GM21367 (cell line): Measurements from ENCODE around the gene VPS51.
A peak's percentile ranks its signal among the peaks of the same experiment; 100 is the strongest.

Source experiments
- ATAC-seq: cut with Tn5 transposase; IDR thresholded peaks from one replicate; pipeline ENCODE4 v1.9.1; 2021; ENCODE audit not compliant: unreplicated experiment

Gene VPS51

DNA sequence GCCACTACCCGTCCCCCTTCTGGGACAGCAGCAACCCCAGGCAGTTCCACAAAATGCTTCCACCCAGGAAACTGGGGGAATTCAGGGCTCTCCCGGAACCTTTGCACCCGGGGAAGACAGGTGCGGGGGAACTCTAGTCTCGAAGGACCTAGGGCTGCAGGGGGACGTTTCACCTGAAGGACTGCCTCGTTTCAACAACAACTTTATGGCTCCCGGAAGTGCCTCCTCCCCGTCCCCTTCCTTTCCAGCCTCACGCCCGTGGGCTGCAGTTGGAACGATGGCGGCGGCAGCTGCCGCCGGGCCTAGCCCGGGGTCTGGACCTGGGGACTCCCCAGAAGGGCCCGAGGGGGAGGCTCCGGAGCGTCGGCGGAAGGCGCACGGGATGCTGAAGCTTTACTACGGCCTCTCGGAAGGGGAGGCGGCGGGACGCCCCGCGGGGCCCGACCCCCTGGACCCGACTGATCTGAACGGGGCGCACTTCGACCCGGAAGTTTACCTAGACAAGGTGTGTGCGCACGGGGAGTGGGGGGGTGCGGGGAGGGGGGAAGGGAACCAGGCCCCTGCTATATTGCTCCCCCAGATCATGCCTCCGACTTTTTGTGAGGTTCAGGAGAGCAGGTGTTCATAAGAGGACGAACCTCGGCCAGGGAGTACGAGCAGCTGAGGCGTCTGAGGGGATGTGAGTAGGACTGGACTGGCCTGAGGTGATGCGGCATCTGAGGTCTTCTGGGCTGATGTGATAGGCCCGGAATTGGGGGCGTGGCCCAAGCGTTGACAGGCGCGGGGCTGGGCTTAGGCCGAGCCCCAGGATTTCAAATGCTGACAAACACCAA lies at the start of gene VPS51:
TSS of gene VPS51 (plus strand) at position 241 of the 833 bp plus-strand sequence. CDS start at position 278, 37 bp downstream.
- ATAC-seq: peak; percentile 59

DNA sequence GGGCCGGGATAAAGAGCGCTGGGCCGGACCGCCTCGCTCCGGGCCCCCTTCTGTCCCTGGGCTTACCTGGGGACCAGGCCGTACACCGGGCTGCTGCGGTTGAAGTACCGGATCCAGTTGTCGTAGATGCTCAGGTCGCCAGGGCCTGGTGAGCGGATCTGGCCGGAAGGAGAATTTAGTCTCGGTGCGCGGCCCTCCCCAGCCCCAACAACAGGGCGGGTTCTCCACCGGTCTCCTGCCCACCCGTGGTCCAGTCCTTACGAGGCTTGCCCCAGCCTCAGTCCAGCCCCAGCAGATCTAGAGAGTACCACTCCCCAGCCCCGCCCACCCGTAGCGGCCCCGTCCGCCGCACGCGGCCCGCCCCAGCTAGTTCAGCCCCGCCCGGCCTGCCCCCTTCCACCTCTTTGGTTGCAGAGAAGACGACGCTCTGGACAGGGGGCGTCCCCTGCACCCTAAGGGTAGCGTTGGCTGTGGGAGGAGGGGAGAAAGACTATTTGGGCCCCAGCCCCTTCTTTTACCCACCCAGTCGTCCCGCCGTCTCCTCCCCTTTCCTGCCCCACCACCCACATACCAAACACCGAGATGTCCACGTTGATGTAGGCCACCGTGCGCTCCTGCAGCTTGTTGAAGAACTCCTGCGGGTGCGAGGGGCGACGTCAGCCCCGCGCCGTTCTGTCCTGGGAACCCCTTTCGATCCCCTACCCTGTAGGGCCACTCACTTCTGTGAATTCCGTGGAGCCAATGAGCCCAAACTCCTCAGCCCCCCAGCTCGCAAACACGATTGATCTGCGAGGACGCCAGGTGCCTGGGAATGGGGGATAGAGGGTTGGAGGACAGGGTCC lies 48.2 kb upstream of the VPS51 start:
- no peak for ATAC-seq

DNA sequence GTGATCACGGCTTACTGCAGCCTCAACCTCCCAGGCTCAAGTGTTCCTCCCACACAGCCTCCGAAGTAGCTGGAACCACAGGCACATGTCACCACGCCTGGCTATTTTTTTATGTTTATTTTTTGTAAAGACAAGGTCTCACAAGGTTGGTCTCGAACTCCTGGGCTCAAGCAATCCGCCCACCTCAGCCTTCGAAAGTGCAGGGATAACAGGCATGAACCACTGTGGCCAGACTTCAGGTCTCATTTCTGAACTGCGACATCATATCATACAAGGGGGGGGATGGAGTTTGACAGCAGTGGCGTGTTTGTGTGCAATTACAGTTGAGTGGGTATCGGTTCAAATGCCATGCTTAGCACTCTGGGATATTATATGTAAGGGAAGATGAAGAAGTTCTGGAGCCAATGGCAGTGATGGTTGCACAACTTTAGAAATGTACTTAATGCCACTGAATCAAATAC lies 44.6 kb upstream of the VPS51 start:
- no peak for ATAC-seq

DNA sequence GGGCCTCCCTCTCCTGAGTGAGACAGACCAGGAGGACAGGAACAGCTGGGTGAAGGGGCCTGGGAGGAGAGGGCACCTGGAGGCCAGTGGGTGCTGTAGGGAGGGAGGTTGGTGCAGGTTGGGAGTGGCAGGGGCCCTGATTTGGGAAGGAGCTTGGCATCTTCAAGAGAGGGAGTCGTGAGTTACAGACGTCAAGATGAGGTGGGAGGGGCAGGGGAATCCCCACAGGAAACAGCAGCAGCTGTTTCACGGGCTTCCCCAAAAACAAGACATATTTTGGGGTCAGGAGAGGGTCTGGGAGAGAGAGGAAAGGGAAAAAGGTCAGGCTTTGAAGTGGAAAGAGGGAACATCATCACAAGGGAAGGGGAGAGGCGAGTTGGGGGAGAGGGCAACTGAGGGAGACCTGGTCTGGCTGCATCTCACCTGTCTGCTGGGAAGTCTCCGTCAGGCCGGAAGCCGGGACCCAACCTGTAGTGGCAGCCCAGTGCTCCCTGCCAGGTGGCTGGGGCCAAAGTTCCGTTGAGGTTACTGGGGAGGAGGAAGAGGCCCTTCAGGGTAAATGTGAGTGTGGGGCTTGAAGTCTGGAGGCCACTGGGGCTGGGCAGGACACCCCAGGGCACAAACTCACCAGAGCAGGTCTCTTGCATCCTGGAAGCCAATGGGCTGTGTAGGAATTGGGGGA lies 42.0 kb upstream of the VPS51 start:
- ATAC-seq: no peak

DNA sequence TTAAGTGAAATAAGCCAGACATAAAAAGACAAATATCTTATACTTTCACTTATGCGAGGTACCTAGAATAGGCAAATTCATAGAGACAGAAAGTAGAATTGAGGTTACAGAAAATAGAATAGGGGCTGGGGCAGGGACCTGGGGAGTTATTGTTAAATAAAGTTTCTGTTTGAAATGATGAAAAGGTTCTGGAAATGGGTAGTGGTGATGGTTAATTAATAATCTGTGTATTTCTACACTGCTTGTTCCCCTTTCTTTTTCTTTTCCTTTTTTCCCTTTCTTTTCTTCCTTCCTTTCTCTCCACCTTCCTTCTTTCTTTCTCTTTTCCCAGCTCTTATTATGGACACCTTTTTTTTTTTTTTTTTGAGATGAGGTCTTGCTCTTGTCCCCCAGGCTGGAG lies 40.5 kb upstream of the VPS51 start:
- no peak for ATAC-seq

DNA sequence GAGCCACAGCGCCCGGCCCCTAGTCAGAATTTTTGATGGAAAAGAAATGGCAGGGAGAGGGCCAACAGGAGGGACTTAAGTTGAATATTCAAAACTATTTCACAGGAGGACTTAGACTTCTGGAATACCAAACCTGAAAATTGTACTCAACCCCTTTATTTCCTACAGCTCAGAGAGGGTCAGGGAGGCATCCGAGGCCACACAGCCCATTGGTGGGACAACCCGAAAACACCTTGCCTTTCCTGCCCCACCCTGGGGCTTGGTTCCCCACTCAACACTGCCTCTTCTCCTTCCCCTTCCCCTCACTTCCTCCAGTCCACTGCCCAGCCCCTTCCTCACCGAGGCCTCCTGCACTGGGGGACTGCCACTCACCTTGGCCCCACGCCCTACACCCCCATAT lies 39.0 kb upstream of the VPS51 start:
- no peak for ATAC-seq

DNA sequence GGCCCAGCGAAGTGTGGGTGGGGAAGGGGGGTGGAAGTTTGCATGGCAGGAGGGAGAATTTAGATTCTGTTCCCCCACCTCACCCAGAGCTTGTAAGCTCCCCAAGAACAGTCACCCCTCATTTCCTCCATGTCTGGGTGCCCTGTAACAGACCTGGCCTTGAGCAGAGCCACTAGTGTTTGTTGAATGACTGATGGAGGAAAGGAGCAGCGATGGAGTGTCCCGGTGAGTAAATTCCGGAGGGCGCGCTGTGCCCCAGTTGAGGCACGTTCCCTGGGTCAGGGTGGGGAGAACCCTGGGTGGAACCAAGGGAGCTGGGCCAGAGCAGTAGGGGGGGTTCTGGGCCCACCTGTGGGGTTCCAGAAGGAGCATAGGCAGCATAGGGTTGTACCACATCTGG lies 38.5 kb upstream of the VPS51 start:
- ATAC-seq: no peak

DNA sequence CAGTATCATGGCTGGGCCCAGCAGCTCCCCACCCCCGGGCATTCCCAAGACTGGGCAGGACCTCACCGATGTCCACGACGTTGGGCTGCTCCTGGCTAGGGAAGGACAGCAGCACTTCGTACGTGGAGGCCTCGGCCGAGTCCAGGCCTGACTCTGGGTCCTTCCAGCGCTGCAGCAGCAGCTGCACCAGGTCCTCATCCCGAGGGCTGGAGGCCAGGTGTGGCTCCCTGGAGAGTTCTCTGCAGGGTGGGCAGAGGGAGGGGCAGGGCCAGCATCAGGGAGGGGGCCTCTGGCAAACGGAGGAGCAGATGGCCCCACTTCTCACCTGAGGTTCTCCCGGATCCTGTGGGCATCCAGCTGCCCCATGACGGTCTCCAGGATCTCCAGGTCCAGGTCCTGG lies 38.0 kb upstream of the VPS51 start:
- ATAC-seq: no peak

DNA sequence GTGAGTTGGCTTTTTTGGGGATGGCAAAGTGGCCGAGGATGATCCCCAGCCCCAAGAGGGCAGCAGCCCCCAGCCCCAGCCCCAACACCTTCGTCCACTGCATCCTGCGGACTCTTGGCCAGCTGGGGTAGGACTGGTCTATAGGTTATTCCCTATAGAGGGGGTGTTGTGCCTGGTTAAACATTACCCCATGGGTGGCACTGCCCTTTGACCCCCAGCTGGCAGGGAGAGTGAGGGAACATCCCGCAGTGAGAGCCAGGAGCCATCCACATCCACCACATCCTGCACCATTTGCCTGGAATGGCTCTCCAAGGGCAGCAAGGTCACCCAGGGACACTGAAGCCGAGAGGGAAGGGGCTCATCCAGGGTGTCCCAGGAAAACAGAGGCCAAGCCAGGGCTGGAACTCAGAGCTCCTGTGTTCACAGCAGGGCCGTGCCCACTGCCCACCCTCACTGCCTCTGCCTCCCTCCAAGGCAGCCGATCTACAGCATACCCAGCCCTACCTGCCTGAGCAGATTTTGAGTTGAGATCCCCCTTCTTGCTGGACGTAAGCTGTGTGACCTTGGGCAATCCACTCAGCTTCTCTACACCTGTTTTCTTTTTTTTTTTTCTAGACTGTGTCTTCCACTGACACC lies 37.5 kb upstream of the VPS51 start, which contains the start of gene NAALADL1:
TSS of gene NAALADL1 (minus strand) at position 135 of the 636 bp plus-strand sequence. CDS start at position 103, 32 bp downstream.
- ATAC-seq: no peak

DNA sequence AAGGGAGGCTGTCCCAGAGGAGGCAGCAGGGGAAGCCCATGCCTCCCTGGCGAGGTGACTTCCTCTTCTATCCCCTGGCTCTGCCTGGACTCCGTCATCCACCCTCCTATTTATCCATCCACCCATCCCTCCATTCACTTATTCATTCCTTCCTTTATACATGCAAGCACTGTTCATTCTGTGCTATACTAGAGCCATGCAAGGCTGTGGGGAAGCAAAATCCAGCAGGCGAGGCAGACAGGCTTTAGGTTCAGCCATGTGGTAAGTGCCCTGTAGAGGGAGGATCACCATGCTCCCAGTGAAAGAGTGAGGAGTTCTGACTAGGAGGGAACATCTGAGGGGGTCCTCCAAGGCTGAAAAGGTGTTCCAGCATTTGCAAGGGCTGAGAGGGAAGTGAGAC lies 36.5 kb upstream of the VPS51 start:
- ATAC-seq: no peak

DNA sequence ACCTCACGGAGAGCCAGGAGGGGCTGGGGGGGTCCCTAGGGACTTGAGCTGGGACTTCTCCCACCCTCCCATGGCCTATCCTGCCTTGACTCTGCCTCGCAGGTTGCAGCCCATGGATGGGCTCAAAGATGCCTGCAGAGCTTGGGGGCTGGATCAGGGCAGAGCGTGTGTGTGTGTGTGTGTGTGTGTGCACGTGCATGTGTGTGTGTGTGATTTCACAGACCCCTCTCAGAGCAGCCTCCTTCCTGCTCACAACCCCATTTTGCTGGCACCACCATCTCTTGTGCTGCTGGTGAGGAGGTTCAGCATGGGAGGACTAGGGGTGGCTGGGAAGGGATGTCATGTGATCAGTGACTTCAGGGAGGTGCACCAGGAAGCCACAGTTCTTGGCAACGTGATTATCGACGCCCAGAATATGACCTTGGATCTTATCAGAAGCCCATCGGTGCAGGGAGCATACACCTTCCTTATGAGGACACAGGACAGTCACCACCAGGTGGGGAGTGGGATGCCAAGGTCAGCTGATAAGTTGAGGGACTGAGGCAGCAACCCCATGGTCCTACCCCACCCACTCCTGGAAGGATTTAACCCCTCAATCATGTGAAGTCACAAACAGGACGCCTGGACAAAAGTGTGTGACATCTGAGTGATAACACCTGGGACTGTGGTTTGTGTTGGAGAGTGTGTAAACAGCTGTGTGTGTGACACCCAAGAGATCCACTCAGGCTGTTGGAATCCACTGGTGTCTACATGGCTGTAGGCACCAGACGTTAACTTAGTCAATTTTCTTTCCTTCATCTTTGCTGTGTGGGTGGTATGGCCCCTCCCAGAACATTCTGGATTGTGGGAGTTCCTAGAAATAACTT lies 35.8 kb upstream of the VPS51 start:
- no peak for ATAC-seq

DNA sequence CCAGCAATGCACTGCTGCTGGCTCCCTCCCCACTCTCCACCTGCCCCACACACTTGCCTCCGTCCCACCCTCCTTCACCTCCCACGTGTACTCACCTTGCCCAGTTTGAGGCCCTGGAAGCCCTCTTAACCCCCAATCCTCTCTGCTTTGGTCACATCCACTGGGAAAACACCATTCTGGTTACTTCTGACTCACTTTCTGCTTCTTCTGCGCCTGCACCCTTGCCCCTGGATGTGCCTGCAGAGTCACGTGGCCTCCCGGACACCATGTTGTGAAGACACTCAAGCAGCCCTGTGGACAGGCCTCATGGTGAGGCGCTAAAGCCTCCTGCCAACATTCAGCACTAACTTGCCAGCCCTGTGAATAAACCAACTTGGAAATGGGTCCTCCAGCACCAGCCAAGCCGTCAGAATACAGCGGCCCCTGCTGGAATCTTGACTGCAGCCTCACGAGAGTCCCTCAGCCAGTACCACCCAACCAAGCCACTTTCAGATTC lies 35.1 kb upstream of the VPS51 start:
- no peak for ATAC-seq

DNA sequence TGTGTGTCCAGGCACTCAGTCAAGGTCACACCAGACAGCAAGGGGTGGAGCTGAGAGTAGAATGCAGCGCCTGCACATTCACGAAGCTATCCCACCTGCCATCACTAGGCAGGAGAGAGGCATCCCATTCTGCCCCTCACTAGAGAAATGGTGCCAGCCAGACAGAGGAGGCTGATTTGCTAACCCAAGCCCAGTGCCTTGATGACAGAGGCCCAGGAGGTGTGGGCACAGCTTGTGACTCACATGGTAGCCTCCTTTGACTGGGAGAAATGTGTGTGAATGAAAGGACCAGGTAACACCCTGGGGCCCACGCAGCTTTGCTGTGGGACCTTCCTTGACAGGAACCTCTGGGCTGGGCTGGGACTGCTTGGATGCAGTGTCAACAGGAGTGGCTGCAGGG lies 32.5 kb upstream of the VPS51 start:
- no peak for ATAC-seq

DNA sequence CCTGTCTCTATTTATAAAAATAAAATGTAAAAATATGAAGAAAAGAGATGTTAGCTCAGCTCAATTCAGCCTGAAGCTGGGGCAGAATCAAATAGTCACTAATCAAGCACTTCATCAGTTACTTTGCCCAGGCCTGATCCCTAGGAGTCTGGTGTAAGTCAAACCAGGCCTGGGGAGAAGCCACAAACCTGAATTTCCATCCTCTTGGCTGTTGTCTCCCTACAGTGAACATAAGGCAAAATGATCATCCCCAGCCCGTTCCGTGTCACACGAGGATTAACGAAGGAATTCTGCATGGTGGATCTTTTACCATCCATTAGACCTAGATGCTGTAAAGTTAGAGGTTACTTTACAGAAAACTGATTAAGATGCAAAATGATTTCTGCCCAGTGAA lies 31.2 kb upstream of the VPS51 start:
- ATAC-seq: no peak

DNA sequence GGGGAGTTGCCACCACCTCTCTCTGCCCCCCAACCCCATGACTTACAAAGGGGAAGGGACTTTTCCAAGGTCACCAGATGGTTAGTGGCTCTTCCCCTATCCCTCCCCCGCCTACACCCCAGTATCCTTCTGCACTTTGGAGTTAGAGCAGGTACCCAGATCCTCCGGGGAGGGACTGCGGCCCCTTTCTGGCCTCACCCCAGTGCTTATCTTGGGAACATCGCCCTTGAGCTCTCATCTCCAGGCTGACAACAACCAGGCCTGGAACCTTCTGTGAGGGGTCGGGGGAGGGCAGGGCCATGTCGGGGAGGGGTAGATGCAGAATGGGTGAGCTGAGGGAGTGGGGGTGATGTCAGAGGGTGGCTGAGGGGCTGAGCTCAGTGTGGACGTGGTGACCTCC lies 30.2 kb upstream of the VPS51 start:
- ATAC-seq: no peak

DNA sequence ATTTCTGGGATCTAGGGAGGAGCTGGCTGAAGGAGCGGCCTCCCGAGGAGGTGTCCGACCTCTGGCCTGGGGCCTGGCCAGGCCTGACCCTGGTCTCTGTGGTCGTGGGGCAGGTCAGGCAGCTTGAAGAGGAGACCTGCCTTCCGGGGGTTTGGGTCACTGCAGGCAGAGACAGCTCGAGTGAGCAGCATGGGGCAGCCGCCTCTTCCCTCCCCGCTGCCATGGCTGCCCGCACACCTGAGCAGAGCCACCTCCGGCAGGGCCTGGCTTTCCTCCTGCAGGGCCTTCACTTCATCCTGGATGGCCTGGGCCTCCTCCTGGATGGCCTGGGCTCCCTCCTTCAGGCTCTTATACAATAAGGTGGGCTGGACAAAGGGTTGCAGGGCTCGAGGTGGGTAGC lies 29.7 kb upstream of the VPS51 start:
- ATAC-seq: no peak

DNA sequence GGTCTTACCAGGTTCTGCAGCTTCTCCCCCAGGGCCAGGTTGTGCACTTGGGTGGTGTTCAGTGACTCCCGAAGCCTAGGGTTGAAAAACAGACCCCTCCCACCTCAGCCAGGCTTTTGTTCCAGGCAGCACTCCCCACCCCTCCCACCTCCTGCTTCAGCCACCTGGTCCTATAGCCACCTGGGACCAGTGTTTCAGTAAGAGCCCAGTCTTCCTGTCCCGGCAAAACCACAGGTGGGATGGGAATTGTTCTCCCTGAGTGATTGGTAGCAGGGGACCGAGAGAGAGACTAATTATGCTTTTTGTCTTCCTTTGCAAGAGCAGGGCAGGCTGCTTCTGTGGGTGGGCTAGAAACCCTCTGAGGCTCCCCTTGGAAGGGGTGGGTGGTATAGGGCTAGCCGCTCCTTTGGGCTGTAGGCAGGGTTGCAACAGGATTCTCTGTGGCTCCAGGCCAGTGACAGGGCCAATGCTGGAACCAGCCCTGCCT lies 29.2 kb upstream of the VPS51 start:
- no peak for ATAC-seq

DNA sequence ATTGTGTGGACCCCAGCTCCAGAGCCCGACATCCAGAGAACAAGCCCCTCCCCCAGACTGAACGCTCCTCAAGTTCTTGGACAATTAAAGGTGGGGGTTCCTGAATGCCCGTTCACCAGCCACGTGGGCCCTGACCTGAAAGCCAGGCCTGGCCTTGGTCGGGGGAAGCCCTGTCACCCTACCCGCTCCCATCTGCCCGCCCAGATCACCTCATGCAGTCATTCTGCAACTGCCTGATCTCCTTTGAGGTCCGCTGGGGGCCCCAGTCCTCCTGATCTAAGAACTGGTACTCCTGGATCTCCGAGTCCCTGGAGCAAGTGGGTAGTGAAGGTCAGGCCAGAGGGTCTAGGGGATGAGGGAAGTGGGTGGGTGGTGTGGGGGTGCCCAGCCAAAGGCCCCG lies 28.6 kb upstream of the VPS51 start:
- ATAC-seq: no peak

DNA sequence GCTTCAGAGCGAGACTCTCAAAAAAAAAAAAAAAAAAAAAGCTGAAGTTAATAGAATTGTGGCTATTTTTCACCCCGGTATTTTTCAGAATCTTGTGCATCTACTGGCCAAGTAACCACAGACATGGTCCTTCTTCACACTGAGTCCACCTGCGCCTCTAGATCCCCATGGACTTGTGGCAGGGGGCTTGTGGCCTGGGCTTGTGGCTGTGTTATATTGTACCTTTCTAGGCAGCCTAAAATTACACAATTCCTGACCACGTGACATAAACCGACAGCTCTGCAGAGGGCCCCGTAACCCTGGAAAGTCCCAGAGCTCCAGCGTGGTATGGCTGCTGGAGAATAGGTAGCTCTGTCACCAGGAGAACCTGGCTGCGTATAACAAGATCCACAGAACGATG lies 26.8 kb upstream of the VPS51 start:
- ATAC-seq: no peak
